PC-3 (cell line): ENCODE measurements around the gene ST6GALNAC4.

Experiments
- CTCF ChIP-seq: fragments of 300-600 bp; sonication (generic); conservative IDR thresholded peaks from 2 replicates; pipeline ENCODE4 v1.5.1; 2017; ENCODE audit warnings: antibody characterized with exemption, low read depth, mild to moderate bottlenecking, low read length
- EZH2phosphoT487 ChIP-seq: fragments of 300-600 bp; sonication (generic); IDR thresholded peaks from 2 replicates; pipeline ENCODE4 v1.6.1; 2018; ENCODE audit warnings: mild to moderate bottlenecking, antibody characterized with exemption, low read length, borderline replicate concordance

- TF ChIP-seq CTCF, result no peak
- no peak for TF ChIP-seq EZH2phosphoT487
Observed at GRCh38 chr9:127934986-127935385, 18.1 kb upstream of the ST6GALNAC4 start.
